ENCODE results near the gene PDC. TPM values are rescaled to one million over a fixed set of nuclear protein-coding genes. Genes with fewer than 3 reads are reported as not detected.

PDC gene
- total RNA-seq (not detected), polyA plus RNA-seq (not detected)
- long read RNA-seq, donor 1, result 0 reads
- long read RNA-seq, donor 2, partial matches to known transcripts, result 0 of 1 reads
- long read RNA-seq, donor 2, other reads (novel, unspliced or antisense), result 1 of 1 reads

DNA sequence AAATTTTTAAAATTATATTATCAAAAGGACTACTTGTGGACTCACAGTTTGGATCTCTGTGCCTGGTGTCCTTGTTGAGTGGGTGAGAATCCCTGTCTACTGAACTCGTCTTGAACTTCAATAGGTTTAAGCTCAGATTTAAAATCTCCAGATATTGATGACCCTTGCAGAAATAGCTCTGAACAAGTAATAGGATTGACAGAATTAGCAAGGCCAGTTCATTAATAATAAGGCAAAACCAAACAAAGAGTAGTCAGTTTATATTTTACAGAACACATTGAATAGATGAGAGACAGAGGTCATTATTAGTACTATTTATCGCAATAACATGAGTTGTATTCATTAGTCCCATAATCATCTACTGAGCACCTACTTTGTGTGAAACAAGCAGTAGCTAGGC lies at the start of gene PDC:
Gene PDC, minus strand, starts transcription at position 101 of the 400 bp plus-strand sequence. CDS start 11,655 bp downstream, outside the sequence.
- Histone ChIP-seq H3K36me3 (ENCODE audit: control insufficient read depth in 1 of 2, insufficient read depth in 2 of 2, low read length in 1 of 2) (no peaks in the 10 kb centered on the region), H3K4me3 (ENCODE audit: low read length in 2 of 2) (no peak within 1 kb of the TSS), H3K4me1 (ENCODE audit: control insufficient read depth in 1 of 2, insufficient read depth in 2 of 2, low read length in 2 of 2) (no peaks in the 10 kb centered on the region), H3K9me3 (ENCODE audit: control insufficient read depth, low read length) (no peaks in the 10 kb centered on the region), H3K27me3 (ENCODE audit: control insufficient read depth in 1 of 2, insufficient read depth in 2 of 2, low read length in 1 of 2) (no peaks in the 10 kb centered on the region), H3K27ac (ENCODE audit: low read depth in 1 of 2, low read length in 2 of 2) (no peak within 1 kb of the TSS)
- DNase-seq, result no peak
- ATAC-seq (ENCODE audit: low FRiP score), result no peak
- intact Hi-C loops (cut with DNase I), result no loop called here
- WGBS, 2 donors, result 90 to 92% methylated on average over 2 of the region's 2 CpGs

DNA sequence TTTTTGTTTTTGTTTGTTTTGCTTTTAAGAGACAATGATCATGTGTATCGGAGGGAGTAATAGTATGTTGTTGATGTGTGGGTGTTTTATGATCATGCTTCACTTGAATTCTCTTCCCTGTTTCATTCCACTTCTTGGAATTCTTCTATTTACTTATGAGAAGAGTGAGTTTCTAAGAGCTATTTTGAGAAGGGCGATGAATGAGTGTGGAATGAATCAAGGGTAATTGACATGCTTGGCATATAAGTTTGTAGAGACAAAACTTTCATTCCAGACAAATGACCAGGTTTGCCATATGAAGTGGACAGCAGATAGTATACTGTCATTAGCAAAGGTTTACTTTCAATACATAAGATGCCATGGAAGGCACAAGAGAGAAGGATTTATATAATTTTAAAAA lies 42.3 kb upstream of the PDC start:
- Histone ChIP-seq H3K27me3 (ENCODE audit: control insufficient read depth in 1 of 2, insufficient read depth in 2 of 2, low read length in 1 of 2) (no peaks in the 10 kb centered on the region), H3K36me3 (ENCODE audit: control insufficient read depth in 1 of 2, insufficient read depth in 2 of 2, low read length in 1 of 2) (no peaks in the 10 kb centered on the region), H3K4me1 (ENCODE audit: control insufficient read depth in 1 of 2, insufficient read depth in 2 of 2, low read length in 2 of 2) (no peaks in the 10 kb centered on the region), H3K27ac (ENCODE audit: low read depth in 1 of 2, low read length in 2 of 2) (no peak overlapping the region), H3K4me3 (ENCODE audit: low read length in 2 of 2) (no peak overlapping the region), H3K9me3 (ENCODE audit: control insufficient read depth, low read length) (no peaks in the 10 kb centered on the region)
- 9 to 17% methylated on average over 2 of the region's 2 CpGs for WGBS, 2 donors
- intact Hi-C loops (cut with DNase I), result loop anchor here in 1 of 2 donors (5.0 kb wide), 1 partner anchor 34 kb away; no protein-coding TSS in a partner anchor
- DNase-seq, result no peak
- no peak for ATAC-seq (ENCODE audit: low FRiP score)

DNA sequence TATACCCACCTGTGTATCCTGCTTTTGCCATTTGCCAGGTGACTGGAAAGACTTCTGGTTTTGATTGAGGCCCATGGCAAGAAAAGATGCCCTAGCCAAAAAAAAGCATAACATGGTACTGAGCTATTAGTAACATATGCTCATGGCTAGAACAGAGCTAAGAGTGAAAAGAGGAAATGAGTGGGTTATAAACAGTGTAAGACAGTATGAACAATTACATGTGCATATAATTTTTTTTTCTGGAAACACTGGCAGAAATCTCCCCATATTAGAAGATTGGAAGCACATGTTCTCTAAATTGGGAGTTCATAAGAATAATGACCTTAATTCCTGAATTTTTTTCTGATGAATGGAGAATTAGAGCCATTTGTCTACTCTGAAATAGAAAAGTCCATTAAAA lies 41.2 kb upstream of the PDC start:
- Histone ChIP-seq H3K27ac (ENCODE audit: low read depth in 1 of 2, low read length in 2 of 2) (no peak overlapping the region), H3K4me1 (ENCODE audit: control insufficient read depth in 1 of 2, insufficient read depth in 2 of 2, low read length in 2 of 2) (no peaks in the 10 kb centered on the region), H3K36me3 (ENCODE audit: control insufficient read depth in 1 of 2, insufficient read depth in 2 of 2, low read length in 1 of 2) (no peaks in the 10 kb centered on the region), H3K27me3 (ENCODE audit: control insufficient read depth in 1 of 2, insufficient read depth in 2 of 2, low read length in 1 of 2) (no peaks in the 10 kb centered on the region), H3K4me3 (ENCODE audit: low read length in 2 of 2) (no peak overlapping the region), H3K9me3 (ENCODE audit: control insufficient read depth, low read length) (no peaks in the 10 kb centered on the region)
- ATAC-seq (ENCODE audit: low FRiP score), result no peak
- no peak for DNase-seq
- intact Hi-C loops (cut with DNase I), result loop anchor here in 1 of 2 donors (5.0 kb wide), 1 partner anchor 35 kb away; no protein-coding TSS in a partner anchor

DNA sequence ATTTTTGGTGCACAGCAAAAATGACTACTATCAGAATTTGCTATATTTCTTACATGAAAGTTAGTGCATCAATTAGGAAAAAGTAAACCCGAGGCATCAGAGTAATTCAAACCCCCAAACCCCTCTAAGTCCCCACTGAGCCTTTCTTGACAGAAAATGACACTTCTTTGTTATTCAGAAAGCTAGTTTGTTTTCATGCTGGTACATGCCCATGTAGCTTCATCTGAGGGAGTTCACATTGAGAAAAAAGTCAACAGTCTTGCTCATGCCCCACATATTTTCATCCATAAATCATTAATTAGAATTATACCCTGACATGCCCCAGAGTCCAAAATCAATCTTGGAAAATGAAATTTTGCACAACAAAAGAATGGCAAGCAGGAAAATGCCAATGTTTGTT lies 39.9 kb upstream of the PDC start:
- ATAC-seq (ENCODE audit: low FRiP score) (no peak), DNase-seq (no peak)
- WGBS, 2 donors, result 91 to 99% methylated on average over 1 of the region's 1 CpG
- H3K27ac ChIP-seq (ENCODE audit: low read depth in 1 of 2, low read length in 2 of 2), result no peak overlapping the region
- no peaks in the 10 kb centered on the region for H3K9me3 ChIP-seq (ENCODE audit: control insufficient read depth, low read length)
- H3K36me3 ChIP-seq (ENCODE audit: control insufficient read depth in 1 of 2, insufficient read depth in 2 of 2, low read length in 1 of 2), result no peaks in the 10 kb centered on the region
- no peak overlapping the region for H3K4me3 ChIP-seq (ENCODE audit: low read length in 2 of 2)
- no peaks in the 10 kb centered on the region for H3K27me3 ChIP-seq (ENCODE audit: control insufficient read depth in 1 of 2, insufficient read depth in 2 of 2, low read length in 1 of 2)
- intact Hi-C loops (cut with DNase I), result loop anchor here in 1 of 2 donors (5.0 kb wide), 1 partner anchor 36 kb away; no protein-coding TSS in a partner anchor
- peaks cover 0 to 1% of the 10 kb centered on the region in 2 donors for H3K4me1 ChIP-seq (ENCODE audit: control insufficient read depth in 1 of 2, insufficient read depth in 2 of 2, low read length in 2 of 2)

DNA sequence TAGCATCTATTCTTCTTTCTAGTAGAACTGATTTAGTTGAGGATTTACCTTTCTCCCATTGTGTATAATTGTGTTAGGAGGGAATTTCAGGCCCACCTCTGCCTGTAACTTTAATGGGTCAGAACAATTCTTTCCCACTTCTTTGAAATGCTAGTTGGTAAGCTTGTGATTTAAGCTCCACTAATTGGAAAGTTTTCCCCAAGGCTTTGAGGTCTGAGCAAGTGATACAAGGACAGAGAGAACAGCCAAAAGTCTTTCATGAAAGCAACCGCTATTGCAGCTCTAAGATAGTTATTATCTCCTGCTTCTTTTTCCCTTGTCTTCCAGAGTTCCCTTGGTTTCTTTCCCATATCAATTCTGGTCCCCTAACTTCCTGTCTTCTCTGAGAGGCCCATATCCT lies 38.7 kb upstream of the PDC start:
- Histone ChIP-seq H3K4me1 (ENCODE audit: control insufficient read depth in 1 of 2, insufficient read depth in 2 of 2, low read length in 2 of 2) (peaks cover 0 to 4% of the 10 kb centered on the region in 2 donors), H3K27ac (ENCODE audit: low read depth in 1 of 2, low read length in 2 of 2) (no peak overlapping the region), H3K4me3 (ENCODE audit: low read length in 2 of 2) (no peak overlapping the region), H3K9me3 (ENCODE audit: control insufficient read depth, low read length) (no peaks in the 10 kb centered on the region), H3K27me3 (ENCODE audit: control insufficient read depth in 1 of 2, insufficient read depth in 2 of 2, low read length in 1 of 2) (no peaks in the 10 kb centered on the region), H3K36me3 (ENCODE audit: control insufficient read depth in 1 of 2, insufficient read depth in 2 of 2, low read length in 1 of 2) (no peaks in the 10 kb centered on the region)
- ATAC-seq (ENCODE audit: low FRiP score) (no peak), DNase-seq (no peak)
- intact Hi-C loops (cut with DNase I), result no loop called here
- WGBS, 2 donors, result 93 to 96% methylated on average over 1 of the region's 1 CpG

DNA sequence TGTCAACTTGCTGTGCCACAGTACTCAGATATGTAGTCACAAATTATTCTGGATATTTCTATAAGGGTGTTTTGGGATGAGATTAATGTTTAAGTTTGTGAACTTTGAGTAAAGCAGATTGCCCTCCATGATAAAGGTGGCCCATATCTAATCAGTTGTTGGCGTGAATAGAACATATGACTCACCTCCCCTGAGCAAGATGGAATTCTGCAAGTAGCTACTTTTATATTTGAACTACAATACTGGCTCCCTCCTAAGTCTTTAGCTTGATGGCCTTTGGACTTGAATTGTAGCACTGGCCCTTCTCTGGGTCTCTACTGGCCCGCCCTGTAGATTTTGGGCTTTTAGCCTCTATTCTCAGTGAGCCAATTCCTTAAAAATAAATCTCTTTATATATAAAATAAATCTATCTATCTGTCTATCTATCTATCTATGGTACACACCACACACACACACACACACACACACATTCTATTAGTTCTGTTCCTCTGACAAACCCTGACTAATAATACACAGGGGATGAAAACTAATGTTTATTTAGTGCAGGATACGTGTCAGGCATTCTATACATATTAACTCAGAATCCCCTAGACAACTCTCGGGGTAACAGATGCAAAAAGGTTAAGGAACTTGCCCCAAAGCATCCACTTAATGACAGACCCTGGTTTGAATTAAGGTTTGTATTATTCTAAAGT lies 37.9 kb upstream of the PDC start:
- peaks cover 0 to 4% of the 10 kb centered on the region in 2 donors for H3K4me1 ChIP-seq (ENCODE audit: control insufficient read depth in 1 of 2, insufficient read depth in 2 of 2, low read length in 2 of 2)
- WGBS, 2 donors, result 52 to 70% methylated on average over 4 of the region's 4 CpGs
- ATAC-seq (ENCODE audit: low FRiP score), result no peak
- DNase-seq, result no peak
- H3K4me3 ChIP-seq (ENCODE audit: low read length in 2 of 2), result no peak overlapping the region
- H3K27ac ChIP-seq (ENCODE audit: low read depth in 1 of 2, low read length in 2 of 2), result no peak overlapping the region
- no peaks in the 10 kb centered on the region for H3K9me3 ChIP-seq (ENCODE audit: control insufficient read depth, low read length)
- H3K27me3 ChIP-seq (ENCODE audit: control insufficient read depth in 1 of 2, insufficient read depth in 2 of 2, low read length in 1 of 2), result no peaks in the 10 kb centered on the region
- no peaks in the 10 kb centered on the region for H3K36me3 ChIP-seq (ENCODE audit: control insufficient read depth in 1 of 2, insufficient read depth in 2 of 2, low read length in 1 of 2)
- intact Hi-C loops (cut with DNase I), result no loop called here

DNA sequence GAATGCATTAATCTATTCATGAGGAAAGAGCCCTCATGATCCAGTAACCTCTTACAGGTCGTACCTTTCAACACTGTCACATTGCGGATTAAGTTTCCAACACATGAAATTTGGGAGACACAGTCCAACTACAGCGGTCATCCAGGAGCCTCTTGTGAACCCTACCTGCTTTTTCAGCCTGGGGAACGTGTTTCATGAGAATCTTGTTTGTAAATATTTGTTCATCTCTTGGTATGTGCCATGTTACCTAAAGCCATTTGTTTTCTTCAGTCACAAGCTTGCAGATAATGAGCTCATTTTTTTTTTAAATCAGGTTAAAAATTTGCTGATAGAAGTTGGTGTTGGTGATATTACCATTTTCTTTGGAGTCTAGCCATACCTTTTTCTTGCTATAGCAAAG lies 37.2 kb upstream of the PDC start:
- intact Hi-C loops (cut with DNase I), result no loop called here
- ATAC-seq (ENCODE audit: low FRiP score) (no peak), DNase-seq (no peak)
- no peaks in the 10 kb centered on the region for H3K36me3 ChIP-seq (ENCODE audit: control insufficient read depth in 1 of 2, insufficient read depth in 2 of 2, low read length in 1 of 2)
- WGBS, 2 donors, result 95 to 99% methylated on average over 4 of the region's 4 CpGs
- no peaks in the 10 kb centered on the region for H3K9me3 ChIP-seq (ENCODE audit: control insufficient read depth, low read length)
- H3K27me3 ChIP-seq (ENCODE audit: control insufficient read depth in 1 of 2, insufficient read depth in 2 of 2, low read length in 1 of 2), result no peaks in the 10 kb centered on the region
- H3K4me1 ChIP-seq (ENCODE audit: control insufficient read depth in 1 of 2, insufficient read depth in 2 of 2, low read length in 2 of 2), result peaks cover 0 to 4% of the 10 kb centered on the region in 2 donors
- no peak overlapping the region for H3K4me3 ChIP-seq (ENCODE audit: low read length in 2 of 2)
- H3K27ac ChIP-seq (ENCODE audit: low read depth in 1 of 2, low read length in 2 of 2), result no peak overlapping the region

DNA sequence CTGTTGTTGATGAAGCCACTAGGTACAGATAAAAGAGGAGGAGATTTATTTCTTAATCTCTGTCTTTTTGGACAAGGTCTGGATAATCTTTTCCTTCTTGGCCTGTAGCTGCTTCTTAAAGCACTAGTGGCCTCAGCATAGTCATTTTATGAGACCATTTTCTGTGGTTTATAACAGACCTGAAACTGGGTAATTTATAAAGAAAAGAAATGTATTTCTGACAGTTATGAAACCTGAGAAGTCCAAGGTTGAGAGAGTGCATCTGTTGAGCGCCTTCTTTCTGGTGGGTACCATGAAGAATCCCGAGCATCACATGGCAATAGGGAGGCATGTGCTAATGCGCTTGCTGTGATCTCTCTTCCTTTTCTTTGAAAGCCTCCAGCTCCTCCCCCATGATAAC lies 36.7 kb upstream of the PDC start:
- H3K4me3 ChIP-seq (ENCODE audit: low read length in 2 of 2), result no peak overlapping the region
- no peak for DNase-seq
- WGBS, 2 donors, result 97 to 100% methylated on average over 3 of the region's 3 CpGs
- intact Hi-C loops (cut with DNase I), result no loop called here
- H3K36me3 ChIP-seq (ENCODE audit: control insufficient read depth in 1 of 2, insufficient read depth in 2 of 2, low read length in 1 of 2), result no peaks in the 10 kb centered on the region
- H3K27me3 ChIP-seq (ENCODE audit: control insufficient read depth in 1 of 2, insufficient read depth in 2 of 2, low read length in 1 of 2), result no peaks in the 10 kb centered on the region
- H3K9me3 ChIP-seq (ENCODE audit: control insufficient read depth, low read length), result no peaks in the 10 kb centered on the region
- no peak for ATAC-seq (ENCODE audit: low FRiP score)
- H3K4me1 ChIP-seq (ENCODE audit: control insufficient read depth in 1 of 2, insufficient read depth in 2 of 2, low read length in 2 of 2), result peaks cover 0 to 4% of the 10 kb centered on the region in 2 donors
- H3K27ac ChIP-seq (ENCODE audit: low read depth in 1 of 2, low read length in 2 of 2), result no peak overlapping the region

DNA sequence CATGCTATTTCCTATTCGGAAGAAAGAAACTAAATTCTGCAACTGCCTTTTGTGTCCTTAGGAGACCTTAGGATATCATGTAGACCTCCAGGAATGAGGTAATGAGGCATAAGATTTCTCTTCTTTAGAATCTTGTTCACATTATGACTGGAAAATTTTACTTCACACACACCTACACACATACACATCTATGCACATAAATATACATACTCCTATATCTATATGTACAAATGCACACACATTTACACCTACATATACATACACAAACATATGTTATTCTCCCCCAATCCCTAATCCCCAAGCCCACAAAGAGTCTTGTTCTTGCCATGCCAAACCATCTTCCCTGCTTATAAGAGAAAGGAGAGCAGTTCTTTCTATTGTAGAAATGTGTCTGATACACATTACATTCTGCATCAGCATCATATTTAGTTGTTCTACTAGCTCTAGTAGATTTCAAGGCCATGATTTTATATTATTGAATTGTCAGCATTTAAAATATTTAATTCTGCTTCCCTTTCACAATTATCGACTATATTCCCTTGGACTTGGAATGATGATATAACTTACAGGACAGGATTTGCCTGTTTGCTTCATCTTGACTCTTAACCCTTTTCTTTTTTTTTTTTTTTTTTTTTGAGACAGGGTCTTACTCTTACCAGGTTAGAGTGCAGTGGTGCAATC lies 35.4 kb upstream of the PDC start:
- 56 to 62% methylated on average over 2 of the region's 2 CpGs for whole genome bisulfite sequencing, 2 donors
- no peaks in the 10 kb centered on the region for H3K9me3 ChIP-seq (ENCODE audit: control insufficient read depth, low read length)
- H3K36me3 ChIP-seq (ENCODE audit: control insufficient read depth in 1 of 2, insufficient read depth in 2 of 2, low read length in 1 of 2), result no peaks in the 10 kb centered on the region
- no peaks in the 10 kb centered on the region for H3K27me3 ChIP-seq (ENCODE audit: control insufficient read depth in 1 of 2, insufficient read depth in 2 of 2, low read length in 1 of 2)
- no peak for ATAC-seq (ENCODE audit: low FRiP score)
- peaks cover 0 to 4% of the 10 kb centered on the region in 2 donors for H3K4me1 ChIP-seq (ENCODE audit: control insufficient read depth in 1 of 2, insufficient read depth in 2 of 2, low read length in 2 of 2)
- no peak overlapping the region for H3K27ac ChIP-seq (ENCODE audit: low read depth in 1 of 2, low read length in 2 of 2)
- intact Hi-C loops (cut with DNase I), result no loop called here
- H3K4me3 ChIP-seq (ENCODE audit: low read length in 2 of 2), result no peak overlapping the region
- DNase-seq, result no peak

Data from aorta (tissue), 5 donors.